HEK293 (cell line): ENCODE results near the gene ERGIC1.

ENCODE experiments used
- KLF10 ChIP-seq: fragments of 450-650 bp; IDR thresholded peaks from 2 replicates; pipeline ENCODE4 v1.5.1; 2018; ENCODE audit warnings: missing biosample characterization, mild to moderate bottlenecking, missing genetic modification characterization
- MEIS1 ChIP-seq: sonication (generic); formaldehyde crosslinking; IDR thresholded peaks from 2 replicates; pipeline ENCODE4 v1.8.1; 2022; ENCODE audit warnings: missing genetic modification reagents, mild to moderate bottlenecking, borderline replicate concordance
- MYNN ChIP-seq: fragments of 450-650 bp; formaldehyde crosslinking; IDR thresholded peaks from 2 replicates; pipeline ENCODE4 v1.5.1; 2016; ENCODE audit warnings: missing biosample characterization, missing genetic modification characterization, borderline replicate concordance
- SALL2 ChIP-seq: fragments of 450-650 bp; formaldehyde crosslinking; IDR thresholded peaks from 2 replicates; pipeline ENCODE4 v1.5.0; 2017; ENCODE audit warnings: missing biosample characterization, mild to moderate bottlenecking, missing genetic modification characterization, borderline replicate concordance
- TCF7L2 ChIP-seq: IDR thresholded peaks from 2 replicates; pipeline ENCODE4 v1.6.1; 2011; ENCODE audit warnings: low read depth, mild to moderate bottlenecking, inconsistent platforms, low read length, moderate library complexity, borderline replicate concordance
- ZBTB21 ChIP-seq: fragments of 450-650 bp; formaldehyde crosslinking; IDR thresholded peaks from 2 replicates; pipeline ENCODE4 v1.5.1; 2017; ENCODE audit warnings: missing biosample characterization, missing genetic modification characterization
- ZNF112 ChIP-seq: fragments of 450-650 bp; formaldehyde crosslinking; IDR thresholded peaks from 2 replicates; pipeline ENCODE4 v1.5.0; 2017; ENCODE audit warnings: missing biosample characterization, missing genetic modification characterization
- ZNF138 ChIP-seq: fragments of 450-650 bp; formaldehyde crosslinking; IDR thresholded peaks from 2 replicates; pipeline ENCODE4 v1.5.1; 2016; ENCODE audit warnings: missing biosample characterization, missing genetic modification characterization, borderline replicate concordance
- ZNF26 ChIP-seq: fragments of 450-650 bp; formaldehyde crosslinking; IDR thresholded peaks from 2 replicates; pipeline ENCODE4 v1.5.1; 2016; ENCODE audit warnings: missing biosample characterization, missing genetic modification characterization
- ZSCAN4 ChIP-seq: fragments of 450-650 bp; formaldehyde crosslinking; IDR thresholded peaks from 2 replicates; pipeline ENCODE4 v1.5.1; 2017; ENCODE audit warnings: missing biosample characterization, missing genetic modification characterization
- TF ChIP-seq, protein P1 (sequence below): fragments of 450-650 bp; formaldehyde crosslinking; IDR thresholded peaks from 2 replicates; pipeline ENCODE4 v1.5.1; 2016; ENCODE audit warnings: missing biosample characterization, missing genetic modification characterization
- TF ChIP-seq, protein P2 (sequence below): fragments of 450-650 bp; formaldehyde crosslinking; IDR thresholded peaks from 2 replicates; pipeline ENCODE4 v1.5.1; 2016; ENCODE audit warnings: missing biosample characterization, missing genetic modification characterization

GRCh38 chr5:172825610-172826204 lies 8.3 kb upstream of the ERGIC1 start:
- TF ChIP-seq, protein P1, sequence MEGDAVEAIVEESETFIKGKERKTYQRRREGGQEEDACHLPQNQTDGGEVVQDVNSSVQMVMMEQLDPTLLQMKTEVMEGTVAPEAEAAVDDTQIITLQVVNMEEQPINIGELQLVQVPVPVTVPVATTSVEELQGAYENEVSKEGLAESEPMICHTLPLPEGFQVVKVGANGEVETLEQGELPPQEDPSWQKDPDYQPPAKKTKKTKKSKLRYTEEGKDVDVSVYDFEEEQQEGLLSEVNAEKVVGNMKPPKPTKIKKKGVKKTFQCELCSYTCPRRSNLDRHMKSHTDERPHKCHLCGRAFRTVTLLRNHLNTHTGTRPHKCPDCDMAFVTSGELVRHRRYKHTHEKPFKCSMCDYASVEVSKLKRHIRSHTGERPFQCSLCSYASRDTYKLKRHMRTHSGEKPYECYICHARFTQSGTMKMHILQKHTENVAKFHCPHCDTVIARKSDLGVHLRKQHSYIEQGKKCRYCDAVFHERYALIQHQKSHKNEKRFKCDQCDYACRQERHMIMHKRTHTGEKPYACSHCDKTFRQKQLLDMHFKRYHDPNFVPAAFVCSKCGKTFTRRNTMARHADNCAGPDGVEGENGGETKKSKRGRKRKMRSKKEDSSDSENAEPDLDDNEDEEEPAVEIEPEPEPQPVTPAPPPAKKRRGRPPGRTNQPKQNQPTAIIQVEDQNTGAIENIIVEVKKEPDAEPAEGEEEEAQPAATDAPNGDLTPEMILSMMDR, result no peak
- TF ChIP-seq KLF10 (tag by site-specific recombination), result no peak
- no peak for TF ChIP-seq ZNF112
- no peak for TF ChIP-seq ZNF26 (tag by site-specific recombination)
- TF ChIP-seq TCF7L2, result no peak
- TF ChIP-seq, protein P2, sequence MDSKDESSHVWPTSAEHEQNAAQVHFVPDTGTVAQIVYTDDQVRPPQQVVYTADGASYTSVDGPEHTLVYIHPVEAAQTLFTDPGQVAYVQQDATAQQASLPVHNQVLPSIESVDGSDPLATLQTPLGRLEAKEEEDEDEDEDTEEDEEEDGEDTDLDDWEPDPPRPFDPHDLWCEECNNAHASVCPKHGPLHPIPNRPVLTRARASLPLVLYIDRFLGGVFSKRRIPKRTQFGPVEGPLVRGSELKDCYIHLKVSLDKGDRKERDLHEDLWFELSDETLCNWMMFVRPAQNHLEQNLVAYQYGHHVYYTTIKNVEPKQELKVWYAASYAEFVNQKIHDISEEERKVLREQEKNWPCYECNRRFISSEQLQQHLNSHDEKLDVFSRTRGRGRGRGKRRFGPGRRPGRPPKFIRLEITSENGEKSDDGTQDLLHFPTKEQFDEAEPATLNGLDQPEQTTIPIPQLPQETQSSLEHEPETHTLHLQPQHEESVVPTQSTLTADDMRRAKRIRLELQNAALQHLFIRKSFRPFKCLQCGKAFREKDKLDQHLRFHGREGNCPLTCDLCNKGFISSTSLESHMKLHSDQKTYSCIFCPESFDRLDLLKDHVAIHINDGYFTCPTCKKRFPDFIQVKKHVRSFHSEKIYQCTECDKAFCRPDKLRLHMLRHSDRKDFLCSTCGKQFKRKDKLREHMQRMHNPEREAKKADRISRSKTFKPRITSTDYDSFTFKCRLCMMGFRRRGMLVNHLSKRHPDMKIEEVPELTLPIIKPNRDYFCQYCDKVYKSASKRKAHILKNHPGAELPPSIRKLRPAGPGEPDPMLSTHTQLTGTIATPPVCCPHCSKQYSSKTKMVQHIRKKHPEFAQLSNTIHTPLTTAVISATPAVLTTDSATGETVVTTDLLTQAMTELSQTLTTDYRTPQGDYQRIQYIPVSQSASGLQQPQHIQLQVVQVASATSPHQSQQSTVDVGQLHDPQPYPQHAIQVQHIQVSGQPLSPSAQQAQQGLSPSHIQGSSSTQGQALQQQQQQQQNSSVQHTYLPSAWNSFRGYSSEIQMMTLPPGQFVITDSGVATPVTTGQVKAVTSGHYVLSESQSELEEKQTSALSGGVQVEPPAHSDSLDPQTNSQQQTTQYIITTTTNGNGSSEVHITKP, result no peak
- no peak for TF ChIP-seq ZSCAN4 (tag by site-specific recombination)
- no peak for TF ChIP-seq SALL2 (tag by site-specific recombination)
- TF ChIP-seq MEIS1 (CRISPR knock-in tag), result no peak
- no peak for TF ChIP-seq ZBTB21
- TF ChIP-seq ZNF138 (tag by site-specific recombination), result no peak
- TF ChIP-seq MYNN (tag by site-specific recombination), result no peak
